Measurements from ENCODE around the gene GGPS1. TPM values are rescaled to one million over a fixed set of nuclear protein-coding genes. Genes with fewer than 3 reads are reported as not detected.
"Not testable (repeated sequence)": the region's sequence is repeated elsewhere in the genome, so short reads cannot be mapped to it uniquely, and the experiment has no call there.

GGPS1 gene
- total RNA-seq, 1 donor from 2014 or later = 34.5 TPM

DNA sequence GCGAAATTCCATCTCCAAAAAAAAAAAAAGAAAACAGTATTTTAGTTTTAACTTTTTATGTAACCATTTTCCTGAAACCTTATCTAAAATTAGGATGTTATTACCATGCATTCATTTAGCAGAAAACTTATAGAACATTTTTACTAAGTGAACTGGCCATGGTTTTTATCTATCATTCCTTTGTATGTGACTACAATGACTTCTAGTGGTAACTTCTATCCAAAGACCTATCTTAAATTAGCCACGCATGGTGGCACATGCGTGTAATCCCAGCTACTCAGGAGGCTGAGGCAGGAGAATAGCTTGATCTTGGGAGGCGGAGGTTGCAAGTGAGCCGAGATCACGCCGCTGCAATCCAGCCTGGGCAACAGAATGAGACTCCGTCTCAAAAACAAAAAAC lies 11.4 kb downstream of the GGPS1 start:
- DNase-seq (ENCODE audit: low spot score) = no peak

DNA sequence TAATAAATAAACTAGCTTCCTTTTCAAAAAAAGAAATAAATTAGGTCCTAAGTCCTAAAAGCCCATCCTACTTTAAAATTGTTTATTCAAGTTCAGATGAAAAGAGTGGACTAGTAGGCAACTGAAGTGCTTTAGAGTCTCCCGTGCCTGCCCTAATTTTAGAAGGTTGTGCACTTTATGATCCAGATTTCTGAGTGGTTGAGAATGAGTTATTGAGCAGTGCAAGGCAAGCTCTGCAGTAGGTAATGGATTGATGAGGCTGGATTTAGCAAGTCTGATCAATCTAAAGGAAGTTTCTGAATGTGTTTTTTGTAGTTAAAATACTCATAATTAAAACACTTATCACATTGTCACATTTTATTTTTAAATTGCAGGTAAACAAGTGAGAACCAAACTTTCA lies 13.0 kb downstream of the GGPS1 start:
- no peak for DNase-seq (ENCODE audit: low spot score)

DNA sequence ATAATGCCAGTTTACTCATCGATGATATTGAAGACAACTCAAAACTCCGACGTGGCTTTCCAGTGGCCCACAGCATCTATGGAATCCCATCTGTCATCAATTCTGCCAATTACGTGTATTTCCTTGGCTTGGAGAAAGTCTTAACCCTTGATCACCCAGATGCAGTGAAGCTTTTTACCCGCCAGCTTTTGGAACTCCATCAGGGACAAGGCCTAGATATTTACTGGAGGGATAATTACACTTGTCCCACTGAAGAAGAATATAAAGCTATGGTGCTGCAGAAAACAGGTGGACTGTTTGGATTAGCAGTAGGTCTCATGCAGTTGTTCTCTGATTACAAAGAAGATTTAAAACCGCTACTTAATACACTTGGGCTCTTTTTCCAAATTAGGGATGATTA lies 13.7 kb downstream of the GGPS1 start:
- DNase-seq (ENCODE audit: low spot score) = no peak

DNA sequence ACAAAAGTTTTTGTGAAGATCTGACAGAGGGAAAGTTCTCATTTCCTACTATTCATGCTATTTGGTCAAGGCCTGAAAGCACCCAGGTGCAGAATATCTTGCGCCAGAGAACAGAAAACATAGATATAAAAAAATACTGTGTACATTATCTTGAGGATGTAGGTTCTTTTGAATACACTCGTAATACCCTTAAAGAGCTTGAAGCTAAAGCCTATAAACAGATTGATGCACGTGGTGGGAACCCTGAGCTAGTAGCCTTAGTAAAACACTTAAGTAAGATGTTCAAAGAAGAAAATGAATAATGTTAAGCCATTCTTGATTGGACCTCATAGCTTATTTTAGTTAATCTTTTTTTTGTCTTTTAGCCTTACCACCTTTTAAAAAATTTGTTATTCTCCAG lies 14.1 kb downstream of the GGPS1 start:
- no peak for DNase-seq (ENCODE audit: low spot score)

DNA sequence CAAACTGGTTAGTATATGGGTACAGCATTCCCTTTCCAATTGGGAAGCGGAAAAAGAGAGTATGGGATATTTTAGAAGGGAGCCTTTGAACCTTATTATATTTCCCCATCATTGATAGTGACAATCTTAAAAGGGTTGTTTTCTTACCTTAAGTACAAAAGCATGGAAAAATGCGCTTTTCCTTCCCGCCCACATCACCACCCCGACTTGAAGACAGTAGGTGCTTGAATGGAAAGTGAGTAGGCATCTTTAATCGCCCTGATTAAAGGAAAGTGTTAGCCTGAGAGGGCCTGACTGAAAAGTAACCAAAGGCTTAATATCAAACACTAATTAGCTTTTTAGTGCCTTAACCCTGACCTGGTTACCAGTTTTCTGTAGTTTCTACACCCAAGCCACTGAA lies 15.4 kb downstream of the GGPS1 start:
- DNase-seq (ENCODE audit: low spot score) = no peak

DNA sequence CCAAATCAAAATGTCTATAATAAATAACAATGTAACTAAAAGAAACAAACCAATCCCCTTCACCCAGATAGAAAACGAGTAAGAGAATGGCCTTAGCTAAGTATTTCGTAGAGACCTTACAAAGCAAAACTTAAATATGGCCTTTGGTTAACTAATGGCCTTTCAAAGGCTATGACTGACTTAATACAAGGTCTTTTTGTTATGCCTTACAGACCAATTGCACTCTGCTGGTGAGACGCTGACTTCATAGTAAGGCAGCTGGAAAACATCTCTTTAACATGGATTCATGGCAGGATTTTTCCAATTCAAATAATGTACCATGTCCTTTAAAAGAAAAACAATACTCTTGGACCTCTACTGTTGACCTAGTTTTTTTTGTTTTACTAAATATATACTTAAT lies 23.1 kb downstream of the GGPS1 start:
- DNase-seq (ENCODE audit: low spot score) = no peak

DNA sequence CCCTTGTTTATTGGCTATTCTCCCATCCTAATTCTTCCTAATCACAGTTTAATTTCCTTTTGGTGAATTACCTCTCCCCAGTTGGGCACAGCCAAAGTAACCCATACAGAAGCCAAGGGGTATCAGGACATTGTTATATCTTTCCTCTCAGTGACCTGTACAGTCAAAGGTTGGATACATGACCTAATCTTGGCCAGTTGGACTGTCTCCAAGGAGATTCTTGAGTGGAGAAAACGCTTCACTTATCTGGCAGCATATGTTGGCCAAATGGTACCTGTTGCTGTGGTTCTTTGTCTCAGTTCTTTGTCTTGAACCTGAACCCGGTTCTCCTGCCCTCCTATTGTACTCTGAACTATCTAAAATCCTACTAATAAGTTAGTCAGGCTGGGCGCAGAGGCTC lies 23.5 kb downstream of the GGPS1 start:
- no peak for DNase-seq (ENCODE audit: low spot score)

DNA sequence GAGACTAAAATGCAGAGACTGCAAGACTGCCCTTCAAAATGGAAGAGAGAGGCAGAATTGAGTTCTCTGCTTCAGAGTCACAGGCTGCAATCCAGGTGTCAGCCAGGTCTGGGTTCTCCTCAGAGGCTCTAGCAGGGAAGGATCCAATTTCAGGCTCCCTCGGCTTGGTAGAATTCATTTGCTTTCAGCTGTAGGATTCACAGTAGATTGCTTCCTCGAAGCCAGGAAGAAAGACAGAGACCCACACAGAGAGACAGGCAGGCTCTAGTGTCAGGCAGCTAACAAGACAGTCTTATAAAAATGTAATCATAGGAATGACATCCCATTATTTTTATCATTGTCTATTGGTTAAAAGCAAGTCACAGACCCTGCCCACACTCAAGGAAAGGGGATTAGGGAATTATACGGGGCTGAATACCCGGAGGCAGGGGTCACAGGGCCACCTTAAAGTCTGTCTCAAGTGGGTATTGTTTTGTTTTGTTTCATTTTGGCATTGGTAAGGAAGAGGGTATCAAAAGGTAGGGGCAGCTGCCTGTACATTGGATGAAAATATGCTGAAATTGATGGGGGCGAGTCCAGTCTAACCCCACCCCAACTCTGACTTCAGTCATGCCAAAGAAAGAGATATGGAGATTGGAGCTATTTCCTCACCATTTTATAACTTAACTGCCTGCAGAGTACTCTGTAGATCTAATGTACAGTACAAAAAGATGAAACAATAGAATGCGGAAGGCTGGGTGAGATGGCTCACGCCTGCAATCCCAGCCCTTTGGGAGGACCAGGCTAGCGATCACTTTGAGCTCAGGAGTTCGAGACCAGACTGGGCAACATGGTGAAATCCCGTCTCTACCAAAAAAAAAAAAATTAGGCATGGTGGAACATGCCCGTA lies 29.4 kb downstream of the GGPS1 start:
- DNase-seq (ENCODE audit: low spot score) = no peak

DNA sequence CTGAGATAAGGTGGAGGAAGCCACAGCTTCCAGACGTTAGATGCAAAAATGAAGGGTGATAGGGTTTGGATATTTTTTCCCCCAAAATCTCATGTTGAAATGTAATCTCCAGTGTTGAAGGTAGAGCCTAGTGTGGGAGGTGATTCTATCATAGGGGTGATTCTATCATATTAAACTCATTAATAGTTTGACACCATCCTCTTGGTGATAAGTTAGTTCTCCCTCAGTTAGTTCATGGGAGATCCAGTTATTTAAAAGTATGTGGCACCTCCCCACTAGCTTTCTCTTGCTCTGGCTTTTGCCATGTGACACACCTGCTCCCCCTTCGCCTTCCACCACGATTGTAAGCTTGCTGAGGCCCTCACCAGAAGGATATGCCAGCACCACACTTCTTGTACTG lies 30.5 kb downstream of the GGPS1 start:
- DNase-seq (ENCODE audit: low spot score) = no peak

DNA sequence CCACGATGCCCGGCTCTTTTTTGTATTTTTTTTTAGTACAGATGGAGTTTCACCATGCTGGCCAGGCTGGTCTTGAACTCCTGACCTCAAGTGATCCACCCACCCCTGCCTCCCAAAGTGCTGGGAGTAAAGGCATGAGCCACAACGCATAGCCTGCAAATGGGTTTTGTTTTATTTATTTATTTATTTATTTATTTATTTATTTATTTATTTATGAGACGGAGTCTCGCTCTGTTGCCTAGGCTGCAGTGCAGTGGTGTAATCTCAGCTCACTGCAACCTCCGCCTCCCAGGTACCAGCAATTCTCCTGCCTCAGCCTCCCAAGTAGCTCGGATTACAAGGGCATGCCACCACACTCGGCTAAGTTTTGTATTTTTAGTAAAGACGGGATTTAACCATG lies 35.8 kb downstream of the GGPS1 start:
- not testable (repeated sequence) for DNase-seq (ENCODE audit: low spot score)

DNA sequence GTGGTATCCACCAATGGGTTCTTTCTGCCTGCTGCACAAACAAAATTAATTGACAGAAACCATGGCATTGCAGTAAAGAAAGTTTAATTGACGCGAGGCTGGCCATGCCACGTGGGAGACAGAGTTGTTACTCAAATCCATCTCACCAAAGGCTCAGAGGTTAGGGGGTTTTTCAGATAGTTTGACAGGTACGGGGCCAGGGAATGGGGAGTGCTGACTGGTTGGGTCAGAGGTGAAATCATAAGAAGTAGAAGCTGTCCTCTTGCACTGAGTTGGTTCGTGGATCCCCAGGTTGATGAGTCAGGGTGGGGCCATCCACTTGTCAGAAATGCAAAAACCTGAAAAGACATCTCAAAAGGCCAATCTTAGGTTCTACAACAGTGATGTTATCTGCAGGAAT lies 37.9 kb downstream of the GGPS1 start:
- no peak for DNase-seq (ENCODE audit: low spot score)

DNA sequence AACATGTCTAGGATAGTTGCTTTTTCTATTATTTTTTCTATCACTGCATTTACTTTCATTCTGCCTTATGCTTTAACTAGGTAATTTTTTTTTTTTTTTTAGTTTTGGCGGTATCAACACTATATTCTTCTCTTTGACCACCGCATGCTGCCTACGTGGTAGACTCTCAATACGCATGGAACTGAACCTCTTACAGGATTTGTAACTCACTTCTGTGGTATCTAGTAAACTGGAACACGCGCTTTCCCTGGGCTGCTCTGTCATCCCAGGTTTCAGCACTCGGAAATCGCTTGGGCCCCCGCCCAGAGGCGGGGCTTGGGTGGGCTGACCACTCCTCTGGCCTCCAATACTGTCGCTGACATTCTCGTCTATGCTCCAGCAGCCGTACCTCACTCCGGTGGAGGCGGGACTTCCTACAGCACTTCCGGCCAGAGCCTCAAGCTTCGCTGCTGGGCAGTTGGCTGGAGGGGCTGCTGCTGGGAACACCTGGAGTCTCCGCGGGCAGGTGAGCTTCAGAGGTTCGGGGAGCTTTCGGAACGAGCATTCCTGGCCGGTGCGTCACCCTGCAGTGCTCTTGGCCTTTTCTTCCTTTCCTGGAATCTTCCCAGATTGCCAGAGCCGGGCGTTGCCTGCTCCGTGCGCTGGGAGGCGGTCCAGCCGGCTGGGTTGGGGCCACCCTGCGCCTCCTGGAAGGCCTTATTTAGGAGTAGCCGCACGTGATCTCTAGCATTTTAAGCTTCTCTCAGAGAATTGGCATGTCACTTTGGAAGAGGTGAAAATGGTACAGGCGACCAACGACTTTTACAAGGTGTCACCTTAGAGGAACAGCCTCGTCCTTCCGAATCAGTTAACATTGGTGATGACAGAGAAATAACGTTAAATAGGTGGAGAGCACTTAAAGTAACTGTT lies 38.9 kb downstream of the GGPS1 start, which contains the start of gene TBCE:
Gene TBCE, plus strand, starts transcription at position 428 of the 909 bp plus-strand sequence. CDS start 12,623 bp downstream, outside the sequence.
- DNase-seq (ENCODE audit: low spot score) = peak; percentile 95

DNA sequence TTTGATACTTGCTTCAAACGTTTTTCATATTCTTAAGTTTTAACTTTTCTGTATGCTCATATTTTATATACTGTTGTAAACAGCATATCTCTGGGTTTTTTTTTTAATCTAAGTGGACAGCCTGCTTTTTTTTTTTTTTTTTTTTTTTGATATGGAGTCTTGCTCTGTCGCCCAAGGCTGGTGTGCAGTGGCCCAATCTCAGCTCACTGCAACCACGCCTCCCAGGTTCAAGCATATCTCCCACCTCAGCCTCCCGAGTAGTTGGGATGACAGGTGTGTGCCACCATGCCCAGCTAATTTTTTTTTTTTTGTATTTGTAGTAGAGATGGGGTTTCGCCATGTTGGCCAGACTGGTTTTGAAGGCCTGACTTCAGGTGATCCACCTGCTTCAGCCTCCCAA lies 40.1 kb downstream of the GGPS1 start:
- no peak for DNase-seq (ENCODE audit: low spot score)

DNA sequence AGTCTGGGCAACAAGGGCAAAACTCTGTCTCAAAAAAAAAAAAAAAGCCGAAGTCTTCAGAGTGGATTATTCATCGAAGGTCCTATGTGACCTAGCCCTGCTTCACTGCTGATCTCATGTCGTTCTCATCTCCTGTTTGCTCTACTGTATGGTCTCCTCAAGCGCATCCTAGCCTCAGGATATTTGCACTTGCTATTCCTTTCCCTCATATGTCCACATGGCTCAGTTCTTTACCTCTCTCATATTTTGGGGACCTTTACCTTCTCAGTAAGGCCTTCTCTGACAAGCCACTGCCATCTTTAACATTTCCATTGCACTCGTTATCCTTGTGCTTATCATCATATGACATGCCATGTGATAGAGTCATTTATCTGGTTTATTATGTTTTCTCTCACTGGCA lies 41.4 kb downstream of the GGPS1 start:
- no peak for DNase-seq (ENCODE audit: low spot score)

DNA sequence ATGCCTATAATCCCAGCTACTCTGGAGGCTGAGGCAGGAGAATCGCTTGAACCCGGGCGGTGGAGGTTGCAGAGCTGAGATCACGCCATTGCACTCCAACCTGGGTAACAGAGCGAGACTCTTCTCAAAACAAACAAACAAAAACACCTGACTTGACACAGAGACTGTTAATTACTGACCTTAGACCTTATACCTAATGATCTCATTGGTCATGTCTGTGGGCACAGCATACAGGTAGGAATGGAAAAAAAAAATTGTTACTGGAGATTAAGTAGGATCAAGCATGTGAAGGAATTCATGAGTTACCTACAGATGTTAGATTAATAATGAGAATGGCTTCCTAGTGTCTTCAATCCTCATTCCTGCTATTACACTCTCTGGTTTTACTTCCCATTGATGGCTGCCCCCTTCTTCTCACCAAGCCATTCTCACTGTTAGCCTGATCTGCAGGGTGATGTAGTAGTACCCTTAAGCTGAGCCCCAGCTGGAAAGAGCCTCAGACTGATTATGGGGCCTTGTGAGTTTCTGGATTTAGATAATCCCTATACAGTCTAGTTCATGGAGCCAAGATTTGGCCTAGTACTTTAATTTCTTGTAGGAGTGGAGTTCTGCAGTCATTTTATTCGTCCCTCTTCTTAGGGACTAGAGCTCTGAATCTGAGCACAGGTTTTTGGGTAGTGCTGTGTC lies 47.7 kb downstream of the GGPS1 start:
- DNase-seq (ENCODE audit: low spot score) = no peak

DNA sequence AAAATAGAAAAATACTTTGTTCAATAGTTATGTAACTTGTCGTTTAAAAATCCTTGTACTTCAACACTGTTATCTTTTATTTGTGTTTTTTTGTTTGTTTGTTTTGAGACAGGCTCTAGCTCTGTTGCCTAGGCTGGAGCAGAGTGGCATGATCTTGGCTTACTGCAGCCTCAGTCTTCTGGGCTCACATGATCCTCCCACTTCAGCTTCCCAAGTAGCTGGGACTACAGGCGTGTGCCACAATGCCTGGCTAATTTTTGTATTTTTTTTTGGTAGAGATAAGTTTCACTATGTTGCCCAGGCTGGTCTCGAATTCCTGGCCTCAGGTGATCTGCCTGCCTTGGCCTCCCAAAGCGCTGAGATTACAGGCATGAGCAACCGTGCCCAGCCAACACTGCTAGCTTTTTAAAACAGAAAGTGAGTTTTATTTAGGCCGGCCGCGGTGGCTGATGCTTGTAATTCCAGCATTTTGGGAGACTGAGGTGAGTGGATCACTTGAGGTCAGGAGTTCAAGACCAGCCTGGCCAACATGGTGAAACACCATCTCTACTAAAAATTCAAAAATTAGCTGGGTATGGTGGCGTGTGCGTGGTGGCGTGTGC lies 49.9 kb downstream of the GGPS1 start:
- not testable (repeated sequence) for DNase-seq (ENCODE audit: low spot score)

DNA sequence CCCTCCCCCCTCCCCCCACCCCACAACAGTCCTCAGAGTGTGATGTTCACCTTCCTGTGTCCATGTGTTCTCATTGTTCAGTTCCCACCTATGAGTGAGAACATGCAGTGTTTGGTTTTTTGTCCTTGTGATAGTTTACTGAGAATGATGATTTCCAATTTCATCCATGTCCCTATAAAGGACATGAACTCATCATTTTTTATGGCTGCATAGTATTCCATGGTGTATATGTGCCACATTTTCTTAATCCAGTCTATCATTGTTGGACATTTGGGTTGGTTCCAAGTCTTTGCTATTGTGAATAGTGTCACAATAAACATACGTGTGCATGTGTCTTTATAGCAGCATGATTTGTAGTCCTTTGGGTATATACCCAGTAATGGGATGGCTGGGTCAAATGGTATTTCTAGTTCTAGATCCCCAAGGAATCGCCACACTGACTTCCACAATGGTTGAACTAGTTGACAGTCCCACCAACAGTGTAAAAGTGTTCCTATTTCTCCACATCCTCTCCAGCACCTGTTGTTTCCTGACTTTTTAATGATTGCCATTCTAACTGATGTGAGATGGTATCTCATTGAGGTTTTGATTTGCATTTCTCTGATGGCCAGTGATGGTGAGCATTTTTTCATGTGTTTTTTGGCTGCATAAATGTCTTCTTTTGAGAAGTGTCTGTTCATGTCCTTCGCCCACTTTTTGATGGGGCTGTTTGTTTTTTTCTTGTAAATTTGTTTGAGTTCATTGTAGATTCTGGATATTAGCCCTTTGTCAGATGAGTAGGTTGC lies 53.8 kb downstream of the GGPS1 start:
- DNase-seq (ENCODE audit: low spot score) = not testable (repeated sequence)

DNA sequence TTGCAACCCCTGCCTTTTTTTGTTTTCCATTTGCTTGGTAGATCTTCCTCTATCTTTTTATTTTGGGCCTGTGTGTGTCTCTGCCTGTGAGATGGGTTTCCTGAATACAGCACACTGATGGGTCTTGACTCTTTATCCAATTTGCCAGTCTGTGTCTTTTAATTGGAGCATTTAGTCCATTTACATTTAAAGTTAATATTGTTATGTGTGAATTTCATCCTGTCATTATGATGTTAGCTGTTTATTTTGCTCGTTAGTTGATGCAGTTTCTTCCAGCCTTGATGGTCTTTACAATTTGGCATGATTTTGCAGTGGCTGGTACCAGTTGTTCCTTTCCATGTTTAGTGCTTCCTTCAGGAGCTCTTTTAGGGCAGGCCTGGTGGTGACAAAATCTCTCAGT lies 57.3 kb downstream of the GGPS1 start:
- not testable (repeated sequence) for DNase-seq (ENCODE audit: low spot score)

DNA sequence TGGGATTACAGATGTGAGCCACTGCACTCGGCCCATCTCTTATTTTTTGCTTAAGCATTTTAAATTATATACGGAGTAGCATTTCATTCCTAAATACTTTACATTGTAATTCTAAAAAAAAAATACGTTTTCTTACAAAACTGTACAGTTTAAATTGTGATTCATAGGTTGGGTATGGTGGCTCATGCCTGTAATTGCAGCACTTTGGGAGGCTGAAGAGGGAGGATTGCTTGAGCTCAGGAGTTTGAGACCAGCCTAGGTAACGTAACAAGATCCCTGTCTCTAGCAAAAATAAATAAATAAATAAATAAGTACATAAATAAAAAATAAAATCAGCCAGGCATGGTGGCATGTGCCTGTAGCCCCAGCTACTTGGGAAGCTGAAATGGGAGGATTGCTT lies 63.5 kb downstream of the GGPS1 start:
- no peak for DNase-seq (ENCODE audit: low spot score)

All from mucosa of gallbladder (tissue), 1 donor.